Measurements from ENCODE around the gene BHLHA9. TPM values are rescaled to one million over a fixed set of nuclear protein-coding genes. Genes with fewer than 3 reads are reported as not detected.

The BHLHA9 gene
- total RNA-seq, 3 donors from 2014 or later (not counting 1 experiment from before 2014, with no cell fraction given), result not detected

DNA sequence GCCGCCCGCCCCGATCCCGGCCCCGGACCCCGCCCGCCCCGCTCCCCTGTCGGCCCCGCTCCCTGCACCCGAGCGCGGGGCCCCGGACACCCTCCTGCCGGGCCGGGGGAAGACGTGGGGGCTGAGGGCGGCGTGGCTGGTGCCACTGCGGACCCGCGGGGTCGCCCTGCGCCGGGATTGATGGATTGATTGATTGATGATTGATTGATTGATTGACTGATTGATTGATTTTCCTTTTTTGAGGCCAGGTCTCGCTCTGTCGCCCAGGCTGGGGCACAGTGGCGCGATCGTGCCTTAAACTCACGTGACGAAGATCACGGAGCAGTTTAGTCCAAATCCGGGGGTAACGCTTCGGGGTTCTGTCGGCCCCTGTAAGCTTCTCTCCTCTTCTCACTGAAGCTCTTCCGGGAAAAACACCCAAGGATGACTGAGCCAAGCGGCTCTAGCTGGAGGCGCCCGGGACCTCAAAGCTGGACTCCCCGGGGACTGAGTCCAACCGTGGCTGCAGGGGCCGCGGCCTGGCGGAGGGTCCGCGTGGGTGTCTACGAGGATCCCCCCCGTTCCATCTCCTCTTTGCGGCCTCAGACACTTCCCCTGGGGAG is 40.2 kb upstream of the BHLHA9 start:
- no peak for ATAC-seq

DNA sequence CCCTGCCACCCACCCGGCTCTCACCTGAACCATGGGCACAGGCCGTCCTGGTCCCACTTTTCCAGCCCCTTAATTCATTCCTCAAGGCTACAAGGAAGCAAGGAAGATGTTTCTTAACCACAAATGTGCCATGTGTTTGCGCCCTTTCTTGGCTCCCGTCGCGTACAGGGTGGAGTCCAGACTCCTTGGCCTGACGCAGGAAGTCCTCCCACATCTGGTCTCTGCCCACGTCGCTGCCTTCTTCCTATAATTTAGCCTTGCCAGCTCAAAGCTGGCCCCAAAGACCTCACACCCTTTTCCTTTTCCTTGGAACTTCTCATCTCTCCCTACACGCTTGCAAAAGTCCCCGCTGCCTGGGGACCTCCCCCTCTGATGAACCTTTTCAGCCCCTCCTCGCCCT is 38.8 kb upstream of the BHLHA9 start:
- ATAC-seq (no peak), DNase-seq (no peak)
- Histone ChIP-seq H3K27ac (ENCODE audit: low read length) (no peak overlapping the region), H3K27me3 (ENCODE audit: control insufficient read depth, insufficient read depth, low read length) (peaks cover 13% of the 10 kb centered on the region), H3K36me3 (ENCODE audit: control insufficient read depth, insufficient read depth, low read length) (peaks cover 2% of the 10 kb centered on the region), H3K4me3 (ENCODE audit: low read length) (no peak overlapping the region), H3K9me3 (ENCODE audit: control insufficient read depth, insufficient read depth, low read length) (no peaks in the 10 kb centered on the region), H3K4me1 (ENCODE audit: control insufficient read depth, insufficient read depth, low read length) (peaks cover 30% of the 10 kb centered on the region)
- Mint-ChIP-seq H3K27ac (no peak overlapping the region), H3K4me1 (peaks cover 18 to 19% of the 10 kb centered on the region in 2 donors), H3K4me3 (peak overlapping the region; percentile 67), H3K36me3 (no peaks in the 10 kb centered on the region), H3K27me3 (ENCODE audit: low read depth in 2 of 2) (peaks cover 18 to 30% of the 10 kb centered on the region in 2 donors), H3K9me3 (no peaks in the 10 kb centered on the region)
- intact Hi-C loops (cut with micrococcal nuclease), result no loop called here
- WGBS (ENCODE audit: insufficient coverage), result 46% methylated on average over 12 of the region's 12 CpGs
- TF ChIP-seq, protein P1, sequence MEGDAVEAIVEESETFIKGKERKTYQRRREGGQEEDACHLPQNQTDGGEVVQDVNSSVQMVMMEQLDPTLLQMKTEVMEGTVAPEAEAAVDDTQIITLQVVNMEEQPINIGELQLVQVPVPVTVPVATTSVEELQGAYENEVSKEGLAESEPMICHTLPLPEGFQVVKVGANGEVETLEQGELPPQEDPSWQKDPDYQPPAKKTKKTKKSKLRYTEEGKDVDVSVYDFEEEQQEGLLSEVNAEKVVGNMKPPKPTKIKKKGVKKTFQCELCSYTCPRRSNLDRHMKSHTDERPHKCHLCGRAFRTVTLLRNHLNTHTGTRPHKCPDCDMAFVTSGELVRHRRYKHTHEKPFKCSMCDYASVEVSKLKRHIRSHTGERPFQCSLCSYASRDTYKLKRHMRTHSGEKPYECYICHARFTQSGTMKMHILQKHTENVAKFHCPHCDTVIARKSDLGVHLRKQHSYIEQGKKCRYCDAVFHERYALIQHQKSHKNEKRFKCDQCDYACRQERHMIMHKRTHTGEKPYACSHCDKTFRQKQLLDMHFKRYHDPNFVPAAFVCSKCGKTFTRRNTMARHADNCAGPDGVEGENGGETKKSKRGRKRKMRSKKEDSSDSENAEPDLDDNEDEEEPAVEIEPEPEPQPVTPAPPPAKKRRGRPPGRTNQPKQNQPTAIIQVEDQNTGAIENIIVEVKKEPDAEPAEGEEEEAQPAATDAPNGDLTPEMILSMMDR (IDR thresholded peaks at IDR 0.05), result no peak

More for the DNA sequence above, 40.2 kb upstream of the BHLHA9 start:
- H3K27ac Mint-ChIP-seq, result peak overlapping the region; percentile 67 to 76
- peak overlapping the region; percentile 32 for H3K4me3 ChIP-seq (ENCODE audit: low read length)
- peaks cover 18 to 30% of the 10 kb centered on the region in 2 donors for H3K27me3 Mint-ChIP-seq (ENCODE audit: low read depth in 2 of 2)
- no peaks in the 10 kb centered on the region for H3K9me3 ChIP-seq (ENCODE audit: control insufficient read depth, insufficient read depth, low read length)
- peaks cover 2% of the 10 kb centered on the region for H3K36me3 ChIP-seq (ENCODE audit: control insufficient read depth, insufficient read depth, low read length)
- intact Hi-C loops (cut with micrococcal nuclease), result no loop called here
- peaks cover 30% of the 10 kb centered on the region for H3K4me1 ChIP-seq (ENCODE audit: control insufficient read depth, insufficient read depth, low read length)
- H3K27ac ChIP-seq (ENCODE audit: low read length), result no peak overlapping the region
- H3K27me3 ChIP-seq (ENCODE audit: control insufficient read depth, insufficient read depth, low read length), result peaks cover 13% of the 10 kb centered on the region
- H3K4me3 Mint-ChIP-seq, result peak overlapping the region; percentile 97
- H3K36me3 Mint-ChIP-seq, result no peaks in the 10 kb centered on the region
- TF ChIP-seq, protein P1 (IDR thresholded peaks at IDR 0.05), result no peak
- no peaks in the 10 kb centered on the region for H3K9me3 Mint-ChIP-seq
- peaks cover 19 to 22% of the 10 kb centered on the region in 2 donors for H3K4me1 Mint-ChIP-seq
- DNase-seq, result no peak
- 12% methylated on average over 51 of the region's 51 CpGs for WGBS (ENCODE audit: insufficient coverage)

DNA sequence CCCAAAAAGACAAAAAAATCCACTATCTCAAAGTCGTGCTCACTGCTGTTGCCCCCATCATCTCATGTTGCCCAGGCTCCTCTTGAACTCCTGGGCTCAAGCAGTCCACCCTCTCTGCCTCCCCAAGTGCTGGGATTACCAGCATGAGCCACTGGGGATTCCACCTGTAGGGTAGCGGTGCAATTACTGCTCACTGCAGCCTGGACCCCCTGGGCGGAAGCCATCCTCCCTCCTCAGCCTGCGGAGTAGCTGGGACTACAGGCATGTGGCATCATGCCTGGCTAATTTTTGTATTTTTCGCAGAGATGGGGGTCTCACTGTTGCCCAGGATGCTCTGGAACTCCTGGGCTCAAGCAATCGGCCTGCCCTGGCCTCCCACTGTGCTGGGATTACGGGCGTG is 37.9 kb upstream of the BHLHA9 start:
- no peaks in the 10 kb centered on the region for H3K36me3 Mint-ChIP-seq
- DNase-seq, result no peak
- WGBS (ENCODE audit: insufficient coverage), result 93% methylated on average over 8 of the region's 8 CpGs
- H3K4me3 ChIP-seq (ENCODE audit: low read length), result no peak overlapping the region
- ATAC-seq, result no peak
- no peak overlapping the region for H3K4me3 Mint-ChIP-seq
- H3K27me3 ChIP-seq (ENCODE audit: control insufficient read depth, insufficient read depth, low read length), result peaks cover 13% of the 10 kb centered on the region
- peaks cover 25% of the 10 kb centered on the region for H3K4me1 ChIP-seq (ENCODE audit: control insufficient read depth, insufficient read depth, low read length)
- intact Hi-C loops (cut with micrococcal nuclease), result no loop called here
- H3K9me3 Mint-ChIP-seq, result no peaks in the 10 kb centered on the region
- H3K36me3 ChIP-seq (ENCODE audit: control insufficient read depth, insufficient read depth, low read length), result no peaks in the 10 kb centered on the region
- peaks cover 18 to 30% of the 10 kb centered on the region in 2 donors for H3K27me3 Mint-ChIP-seq (ENCODE audit: low read depth in 2 of 2)
- H3K9me3 ChIP-seq (ENCODE audit: control insufficient read depth, insufficient read depth, low read length), result no peaks in the 10 kb centered on the region
- no peak overlapping the region for H3K27ac Mint-ChIP-seq
- peaks cover 17 to 19% of the 10 kb centered on the region in 2 donors for H3K4me1 Mint-ChIP-seq
- H3K27ac ChIP-seq (ENCODE audit: low read length), result no peak overlapping the region
- TF ChIP-seq, protein P1 (IDR thresholded peaks at IDR 0.05), result no peak

DNA sequence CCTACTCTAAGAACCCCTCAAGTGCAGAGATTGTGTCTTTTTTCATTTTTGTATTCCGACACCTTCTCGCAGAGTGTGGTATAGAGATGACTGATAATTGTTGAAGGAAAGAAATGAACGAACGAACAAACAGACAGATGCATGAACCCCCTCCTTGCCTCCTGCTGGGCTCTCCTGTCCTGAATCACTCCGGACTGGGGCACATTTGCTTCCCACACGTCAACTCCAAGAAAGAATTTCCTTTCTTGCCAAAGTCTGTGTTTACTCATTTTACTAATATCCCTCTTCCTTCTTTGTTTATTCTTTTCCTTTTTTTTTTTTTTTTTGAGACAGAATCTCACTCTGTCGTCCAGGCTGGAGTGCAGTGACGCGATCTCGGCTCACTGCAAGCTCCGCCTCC is 37.5 kb upstream of the BHLHA9 start:
- TF ChIP-seq, protein P1 (IDR thresholded peaks at IDR 0.05), result no peak
- Mint-ChIP-seq H3K27ac (no peak overlapping the region), H3K27me3 (ENCODE audit: low read depth in 2 of 2) (peaks cover 18 to 26% of the 10 kb centered on the region in 2 donors), H3K4me1 (peaks cover 12 to 19% of the 10 kb centered on the region in 2 donors), H3K36me3 (no peaks in the 10 kb centered on the region), H3K9me3 (no peaks in the 10 kb centered on the region), H3K4me3 (peak overlapping the region; percentile 51)
- intact Hi-C loops (cut with micrococcal nuclease), result no loop called here
- Histone ChIP-seq H3K4me1 (ENCODE audit: control insufficient read depth, insufficient read depth, low read length) (peaks cover 21% of the 10 kb centered on the region), H3K27ac (ENCODE audit: low read length) (no peak overlapping the region), H3K9me3 (ENCODE audit: control insufficient read depth, insufficient read depth, low read length) (no peaks in the 10 kb centered on the region), H3K36me3 (ENCODE audit: control insufficient read depth, insufficient read depth, low read length) (no peaks in the 10 kb centered on the region), H3K4me3 (ENCODE audit: low read length) (no peak overlapping the region), H3K27me3 (ENCODE audit: control insufficient read depth, insufficient read depth, low read length) (peaks cover 13% of the 10 kb centered on the region)
- DNase-seq (no peak), ATAC-seq (no peak)
- WGBS (ENCODE audit: insufficient coverage), result 90% methylated on average over 11 of the region's 11 CpGs

Data from natural killer cell (primary cell).